ENCODE measurements around the gene NECTIN4.
"Not testable (repeated sequence)": the region's sequence is repeated elsewhere in the genome, so short reads cannot be mapped to it uniquely, and the experiment has no call there.

GRCh38 chr1:161115961-161116360 is 26.6 kb upstream of the NECTIN4 start:
- TF ChIP-seq CTCF (IDR thresholded peaks at IDR 0.05); PBX3 (IDR thresholded peaks at IDR 0.05); REST (IDR thresholded peaks at IDR 0.05; ENCODE audit: low read depth, low read length); NRF1 (IDR thresholded peaks at IDR 0.05; ENCODE audit: low read depth, low read length); RCOR1 (IDR thresholded peaks at IDR 0.05; ENCODE audit: low read length); TEAD4 (IDR thresholded peaks at IDR 0.05; ENCODE audit: borderline replicate concordance, insufficient read depth); EZH2phosphoT487 (IDR thresholded peaks at IDR 0.05; ENCODE audit: borderline replicate concordance, low read depth); POLR2AphosphoS5 (IDR thresholded peaks at IDR 0.05; ENCODE audit: low read depth, low read length); MXI1 (IDR thresholded peaks at IDR 0.05; ENCODE audit: low read depth, low read length): not testable (repeated sequence)

Measured in SK-N-SH (cell line).